NCI-H2107 treated with DMSO at 0.1 percent for 48 hours (cell line): ENCODE data around the gene NDUFA8.
A peak's percentile ranks its signal among the peaks of the same experiment; 100 is the strongest.

ENCODE experiments used
- DNase-seq: peaks from one replicate; lab custom pipeline; 2025; ENCODE audit not compliant: unreplicated experiment; lab: John Stamatoyannopoulos, UW

NDUFA8 gene

DNA sequence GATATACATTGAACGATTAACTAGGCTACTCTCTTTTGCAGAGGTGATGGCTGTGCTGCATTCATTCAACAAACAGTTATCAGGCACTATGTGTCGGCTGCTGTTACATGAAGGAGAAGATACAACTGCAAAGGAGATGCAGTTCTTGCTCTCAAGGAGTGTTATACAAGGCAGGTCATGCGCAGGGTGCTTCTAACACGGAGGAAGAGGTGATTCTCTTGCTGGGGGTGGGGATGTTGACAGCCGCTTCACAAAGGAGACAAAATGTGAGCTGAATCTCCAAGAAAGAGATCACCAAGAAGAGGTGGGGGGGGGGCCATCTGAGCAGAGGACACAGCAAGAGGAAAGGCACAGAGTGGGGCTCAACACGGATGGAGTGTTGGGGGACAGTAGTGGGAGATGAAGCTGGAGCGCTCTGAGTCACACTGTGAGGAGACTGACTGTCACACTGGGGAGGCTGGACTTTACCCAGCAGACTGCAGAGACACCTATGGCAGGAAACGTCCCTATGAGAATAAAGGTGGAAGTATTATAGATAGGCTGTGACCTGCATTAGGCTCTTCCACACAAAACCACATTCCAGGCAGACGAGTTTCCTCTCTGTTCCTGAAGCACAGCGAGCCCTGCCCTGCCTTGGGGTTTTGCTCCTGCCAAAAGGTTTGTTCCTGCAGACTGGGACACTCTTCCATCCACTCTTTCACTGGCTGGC is 20.9 kb downstream of the NDUFA8 start:
- DNase-seq, result no peak

DNA sequence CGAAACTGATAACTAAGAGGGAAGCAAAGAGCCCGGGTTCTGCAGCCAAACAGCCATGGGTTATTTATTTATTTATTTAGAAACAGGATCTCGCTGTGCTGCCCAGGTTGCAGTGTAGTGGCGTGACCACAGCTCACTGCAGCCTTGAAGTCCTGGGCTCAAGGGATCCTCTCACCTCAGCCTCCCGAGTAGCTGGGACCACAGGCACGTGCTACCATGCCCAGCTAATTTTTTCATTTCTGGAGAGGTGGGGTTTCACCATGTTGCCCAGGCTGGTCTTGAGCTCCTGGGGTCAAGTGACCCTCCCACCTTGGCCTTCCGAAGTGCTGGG is 24.1 kb downstream of the NDUFA8 start:
- no peak for DNase-seq

DNA sequence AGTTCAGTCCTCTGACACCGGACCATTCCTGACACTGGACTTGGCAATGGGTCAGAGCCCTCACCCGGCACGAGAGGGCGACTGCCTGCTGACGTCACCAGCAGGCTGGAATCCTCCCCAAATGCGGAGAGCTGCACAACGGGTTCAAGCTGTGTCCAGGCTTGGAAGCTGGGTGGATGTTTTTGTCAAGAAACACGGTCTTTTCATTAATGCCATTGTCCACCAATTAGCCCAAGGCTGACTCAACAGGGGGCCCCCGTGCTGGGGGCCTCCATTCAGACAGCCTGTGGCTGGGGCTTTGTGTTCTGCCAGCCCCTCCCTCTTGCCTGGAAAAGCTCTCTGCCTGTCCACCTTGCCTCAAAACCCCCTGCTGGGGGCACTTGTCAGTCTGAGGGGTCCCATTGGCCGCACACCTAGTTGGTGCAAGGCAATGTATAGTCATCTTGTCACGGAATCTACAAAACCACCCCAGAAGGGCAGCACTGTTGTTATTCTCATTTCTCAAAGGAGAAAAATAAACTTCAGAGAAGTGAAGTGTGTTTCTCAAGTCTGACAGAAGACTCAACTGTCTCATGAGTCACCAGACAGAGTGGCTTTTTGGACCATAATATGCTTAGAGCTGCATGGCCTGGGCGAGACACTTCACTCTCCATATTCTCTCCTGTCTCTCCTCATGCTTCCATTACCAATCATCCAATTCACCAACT is 24.6 kb downstream of the NDUFA8 start:
- DNase-seq, result no peak

- no peak for DNase-seq
Observed at GRCh38 chr9:122133984-122134535, 25.5 kb downstream of the NDUFA8 start.

DNA sequence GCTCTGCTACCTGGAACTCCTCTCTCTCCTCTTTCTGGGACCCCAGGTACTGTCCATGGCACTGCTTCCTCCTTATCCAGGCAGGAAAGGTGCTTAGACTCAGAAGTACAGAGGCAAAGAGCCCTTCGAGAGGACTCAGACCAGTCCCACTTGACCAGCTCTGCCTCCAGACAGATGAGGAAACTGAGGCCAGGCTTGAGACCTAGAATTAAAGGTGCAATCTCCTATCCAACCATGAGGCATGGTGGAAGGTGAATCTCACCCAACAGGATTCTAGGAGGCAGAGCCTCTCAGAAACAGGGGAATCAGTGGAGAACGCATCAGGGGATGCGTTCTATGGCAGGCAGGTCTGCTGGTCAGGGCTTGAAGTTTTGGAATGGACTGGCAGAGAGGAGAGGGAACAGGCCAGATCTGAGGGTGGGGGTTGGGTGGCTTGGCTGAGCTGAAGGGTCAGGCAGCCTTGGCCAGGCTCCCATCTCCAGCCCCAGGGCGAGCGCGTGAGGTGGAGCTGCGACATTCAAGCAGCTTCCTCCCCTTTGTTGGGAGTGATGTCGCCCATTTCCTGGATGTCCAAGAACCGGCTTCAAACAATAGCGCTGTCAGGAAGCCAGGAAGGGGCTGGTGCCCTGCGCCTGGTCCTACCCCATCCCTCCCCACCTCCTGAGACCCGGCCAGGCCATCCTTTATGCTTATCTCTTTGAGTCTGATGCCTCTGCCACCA is 26.2 kb downstream of the NDUFA8 start:
- DNase-seq, result no peak

DNA sequence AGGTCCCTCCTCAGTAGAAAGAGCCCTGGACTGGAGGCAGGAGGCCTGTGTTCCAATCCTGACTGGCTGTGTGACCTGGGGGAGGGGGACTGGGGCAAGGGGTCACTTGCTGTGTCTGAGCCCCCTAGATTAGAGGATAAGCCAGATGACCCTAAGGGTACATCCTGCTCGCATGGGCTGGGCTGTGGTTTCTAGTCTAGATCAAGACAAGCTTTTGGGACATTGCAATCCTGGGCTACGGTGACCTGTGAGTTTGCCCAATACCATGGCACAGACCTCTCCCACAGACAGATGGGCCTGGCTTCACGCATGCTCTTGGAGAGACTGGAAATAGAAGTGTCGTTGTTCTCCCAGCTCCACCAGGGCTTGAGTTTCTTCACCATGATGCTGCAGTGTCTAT is 27.0 kb downstream of the NDUFA8 start:
- no peak for DNase-seq

DNA sequence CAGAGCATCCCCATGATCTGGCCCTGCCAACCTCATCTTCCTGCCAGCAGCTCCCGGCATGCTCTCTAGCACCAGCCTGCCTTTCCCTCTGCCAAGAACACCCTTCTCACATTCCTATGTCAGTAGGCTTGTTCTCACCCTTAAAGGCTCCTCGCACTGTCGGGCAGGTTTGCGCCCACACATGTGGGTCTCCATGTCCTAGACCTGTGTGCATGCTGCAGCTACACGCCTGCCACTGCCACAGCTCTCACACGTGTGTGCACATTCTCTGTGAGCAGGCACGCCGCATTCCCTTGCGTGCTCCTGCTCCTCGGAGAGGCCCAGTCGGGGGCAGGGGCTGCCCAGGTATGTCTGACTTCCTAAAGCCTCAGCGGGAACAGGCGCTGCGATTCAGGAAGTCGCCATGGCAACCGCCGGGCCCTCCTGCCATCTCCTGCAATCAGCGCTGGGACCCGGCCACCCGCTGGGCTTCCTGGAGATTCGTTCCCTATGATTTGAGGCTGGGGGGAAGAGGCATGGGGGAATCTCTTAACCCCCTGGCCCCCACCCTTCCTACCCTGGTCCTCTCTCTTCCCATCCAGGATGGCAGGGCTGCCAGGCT is 28.1 kb downstream of the NDUFA8 start:
- DNase-seq, result no peak

- no peak for DNase-seq
Observed at GRCh38 chr9:122130837-122131236, 28.7 kb downstream of the NDUFA8 start.

DNA sequence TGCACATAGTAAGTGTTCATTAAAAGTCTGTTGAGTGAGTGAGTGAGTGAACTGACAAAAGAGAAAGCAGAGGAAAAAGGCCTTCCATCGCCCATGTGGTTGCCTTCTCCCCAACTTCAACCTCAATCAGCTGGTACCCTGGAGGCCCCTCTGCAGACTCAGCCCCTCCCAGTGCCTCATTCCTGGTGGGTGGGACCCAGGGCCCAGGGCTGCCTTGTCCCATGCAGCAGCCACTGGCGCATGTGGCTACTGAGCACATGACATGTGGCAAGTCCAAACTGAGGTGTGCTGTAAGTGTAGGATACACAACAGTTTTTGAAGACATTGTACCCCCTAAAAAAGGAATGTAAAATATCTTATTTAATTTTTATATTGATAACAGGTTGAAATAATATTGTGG is 29.6 kb downstream of the NDUFA8 start:
- no peak for DNase-seq

DNA sequence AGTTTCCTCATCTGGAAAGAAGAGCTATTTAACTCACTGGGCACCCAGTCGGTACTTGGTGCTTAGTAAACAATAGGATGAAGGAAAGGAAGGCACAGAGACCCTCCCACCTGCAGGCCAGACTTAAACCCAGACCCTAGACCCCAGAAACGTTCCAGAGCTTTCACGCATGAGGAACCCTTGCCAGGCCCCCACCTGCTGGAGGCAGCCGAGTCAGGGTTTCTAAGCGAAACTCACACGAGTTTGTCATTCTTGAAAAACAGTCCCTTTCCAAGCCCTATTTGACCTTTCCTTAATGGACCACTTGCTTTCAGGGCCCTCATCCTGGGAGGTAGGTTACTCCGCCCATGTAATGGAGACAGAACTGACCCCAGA is 30.6 kb downstream of the NDUFA8 start:
- no peak for DNase-seq

DNA sequence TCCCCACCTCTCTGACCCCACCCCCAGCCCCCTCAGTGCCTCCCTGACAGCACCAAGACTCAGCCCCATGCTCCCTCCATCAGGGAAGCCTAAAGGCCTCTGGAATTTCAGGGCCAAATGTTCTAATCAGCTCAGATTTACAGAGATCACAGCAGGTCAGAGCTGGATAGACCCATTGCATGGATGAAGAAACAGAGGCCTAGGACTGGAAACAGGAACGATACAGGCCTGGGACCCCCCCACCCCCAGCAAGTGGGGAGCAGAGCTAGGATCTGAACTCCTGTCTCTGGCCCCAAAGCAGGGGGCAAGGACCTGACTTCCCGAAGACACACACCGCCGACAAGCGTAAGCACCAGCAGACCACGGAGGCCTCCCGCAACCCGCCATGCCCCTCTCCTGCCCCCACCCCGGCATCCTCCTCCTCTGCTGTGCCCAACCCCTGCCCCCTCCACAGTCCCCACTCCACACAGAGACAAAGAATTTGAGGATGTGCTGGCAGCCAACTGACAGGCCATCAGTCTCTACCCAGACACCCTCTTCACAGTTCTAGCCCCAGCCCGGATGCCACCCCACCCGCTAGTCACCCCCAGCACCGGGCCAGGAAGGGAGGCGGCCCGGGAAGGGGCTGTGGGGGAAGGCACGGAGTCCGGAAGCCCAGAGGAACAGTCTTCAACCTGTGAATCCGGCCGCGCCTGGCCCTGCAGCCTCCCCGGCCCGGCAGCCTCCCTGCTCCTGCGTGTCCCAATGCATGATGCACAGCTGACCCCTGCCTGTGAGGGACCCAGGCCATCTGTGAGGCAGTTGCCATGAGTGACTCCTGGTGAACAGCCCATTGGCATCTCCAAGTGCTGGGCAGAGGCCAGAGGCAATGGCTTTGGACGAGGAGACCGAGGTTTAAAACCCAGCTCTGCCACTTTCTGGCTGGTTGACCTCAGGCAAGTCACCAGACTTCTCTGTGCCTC is 31.3 kb downstream of the NDUFA8 start:
- no peak for DNase-seq

DNA sequence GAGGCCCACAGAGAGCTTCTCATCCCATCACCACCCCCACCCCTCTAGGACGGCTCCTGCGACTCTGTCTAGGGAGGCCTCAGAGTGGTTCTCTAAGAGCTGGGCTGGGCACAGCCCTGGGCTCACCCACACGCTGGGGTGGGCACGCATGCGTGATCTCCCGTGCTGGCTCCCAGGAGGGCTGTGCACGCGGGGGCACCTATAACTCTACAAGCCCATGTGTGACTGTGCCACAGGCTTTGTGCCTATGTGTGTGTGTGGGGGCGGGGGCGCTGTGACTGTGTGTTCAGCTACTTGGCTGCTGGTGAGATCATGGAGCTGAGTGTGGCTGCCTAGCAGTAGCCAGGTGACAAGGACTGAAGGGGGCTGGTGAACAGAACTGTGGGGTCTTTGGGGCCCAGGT is 32.2 kb downstream of the NDUFA8 start:
- no peak for DNase-seq

DNA sequence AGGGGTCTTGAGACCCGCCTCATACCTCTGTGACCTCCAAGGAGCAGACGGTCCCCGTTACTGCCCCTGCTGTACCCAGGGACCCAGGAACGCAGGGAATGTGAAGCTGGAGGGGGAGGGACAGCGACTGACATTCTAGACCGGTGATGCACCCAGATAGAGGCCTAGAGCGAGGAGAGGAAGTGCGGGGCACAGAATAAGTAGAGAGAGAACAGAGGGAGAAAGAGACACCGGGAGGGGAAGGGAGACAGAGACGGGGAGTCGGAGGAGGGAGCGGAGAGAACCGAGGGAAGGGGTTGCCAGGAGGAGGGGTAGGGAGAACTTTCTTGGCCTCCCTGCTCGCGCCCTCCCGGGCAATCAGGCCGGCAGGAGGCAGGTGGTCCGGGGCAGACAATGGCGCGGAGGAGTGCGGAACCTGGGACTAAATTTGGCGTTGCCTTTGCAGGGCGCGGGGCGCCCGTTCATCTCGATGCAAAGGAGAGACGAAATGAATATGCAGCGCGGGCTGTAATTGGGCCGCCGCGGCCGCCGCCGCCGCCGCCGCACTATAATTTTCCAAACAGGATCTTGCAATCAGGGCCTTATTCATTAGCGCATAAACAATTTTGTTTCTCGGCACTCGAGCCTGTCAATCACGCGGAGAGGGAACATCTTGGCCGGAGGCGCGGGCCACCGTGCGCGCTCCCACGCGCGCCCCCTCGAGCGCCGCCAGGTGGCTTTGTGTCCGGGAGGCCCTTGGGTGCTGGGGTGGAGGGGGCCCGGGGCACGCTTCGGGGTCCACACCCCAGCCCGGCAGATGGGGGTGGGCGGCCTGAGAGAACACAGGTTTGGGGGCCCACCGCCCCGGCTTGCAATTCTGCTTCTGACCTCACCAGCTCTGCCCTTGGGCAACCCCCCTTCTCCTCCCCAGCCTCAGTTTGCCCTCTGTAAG is 33.0 kb downstream of the NDUFA8 start:
- DNase-seq, result no peak

DNA sequence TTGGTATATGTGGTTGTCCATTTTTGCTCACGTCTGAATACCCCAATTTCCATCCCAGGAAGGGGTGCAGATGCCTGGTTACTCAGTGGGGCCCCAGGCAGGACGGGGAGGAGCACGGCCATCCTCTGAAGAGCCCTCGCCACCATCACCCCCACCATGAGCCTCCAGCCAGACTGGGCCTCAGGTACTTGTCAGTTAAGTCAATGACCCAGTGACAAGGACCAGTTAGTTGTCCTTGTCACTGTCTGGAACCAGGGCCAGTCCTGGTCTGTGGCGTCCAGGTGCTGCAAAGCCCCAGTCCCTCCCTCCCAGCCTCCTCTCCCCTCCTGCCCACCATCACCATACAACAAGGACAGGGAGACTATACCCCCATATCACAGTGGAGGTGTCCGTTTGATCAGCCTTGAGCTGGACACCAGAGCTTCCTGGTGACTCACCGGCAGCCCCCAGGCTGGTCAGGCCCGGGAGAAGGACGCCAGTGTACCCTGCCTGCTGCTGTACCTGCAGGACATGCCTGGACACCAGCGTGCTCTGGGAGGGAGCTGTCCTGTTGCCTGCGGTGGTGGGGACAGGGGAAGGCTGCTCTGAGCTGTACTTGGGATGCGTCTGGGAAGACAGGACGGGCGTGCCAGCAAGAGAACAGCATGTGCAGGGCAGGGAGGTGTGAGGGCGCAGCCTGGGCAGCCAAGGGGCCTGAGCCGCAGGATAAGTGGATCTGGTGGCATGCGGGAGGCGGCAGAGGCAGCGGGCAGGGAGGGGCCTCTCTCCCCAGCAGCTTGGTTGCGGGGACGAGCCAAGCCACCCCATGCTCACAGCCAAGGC is 33.9 kb downstream of the NDUFA8 start:
- no peak for DNase-seq

GRCh38 chr9:122125158-122125508 is 34.4 kb downstream of the NDUFA8 start:
- peak; percentile 27 for DNase-seq

DNA sequence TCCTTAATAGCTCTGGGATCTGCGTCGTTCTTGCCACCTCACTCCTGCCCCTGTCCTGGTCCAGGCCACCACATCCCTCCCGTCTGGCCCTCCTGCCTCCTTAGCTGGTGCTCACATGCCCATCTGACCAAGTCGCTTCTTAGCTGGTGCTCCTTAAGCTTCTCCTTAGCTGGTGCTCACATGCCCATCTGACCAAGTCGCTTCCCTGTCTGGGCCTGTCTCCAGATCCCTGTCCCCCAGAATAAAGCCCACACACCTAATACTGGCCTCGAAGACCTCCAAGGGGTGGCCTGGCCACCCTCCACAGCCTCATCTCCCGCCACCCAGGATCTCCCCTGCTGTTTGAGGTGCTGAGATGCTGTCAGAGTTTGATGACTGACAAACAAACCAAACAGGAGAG is 35.1 kb downstream of the NDUFA8 start:
- DNase-seq, result no peak

DNA sequence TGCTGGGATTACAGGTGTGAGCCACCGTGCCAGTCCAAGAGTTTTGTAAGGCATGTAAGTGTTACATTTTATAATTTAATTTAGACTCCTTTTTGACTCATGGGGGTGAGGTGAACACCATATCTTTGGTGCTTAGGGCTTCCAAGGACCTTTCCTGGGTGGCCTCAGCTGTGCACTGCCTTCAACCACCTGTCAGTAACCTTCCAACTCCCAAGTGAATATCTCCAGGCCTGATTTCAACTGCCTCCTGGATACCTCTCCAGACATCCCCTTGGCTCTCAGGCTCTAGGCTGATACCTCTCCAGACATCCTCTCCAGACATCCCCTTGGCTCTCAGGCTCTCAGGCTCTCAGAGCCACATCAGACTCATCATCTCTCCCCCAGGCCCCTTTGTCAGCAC is 35.5 kb downstream of the NDUFA8 start:
- no peak for DNase-seq

GRCh38 chr9:122122903-122123632 is 36.5 kb downstream of the NDUFA8 start:
- peak; percentile 12 for DNase-seq
